GM18499 (cell line): ENCODE data around the gene SLCO2A1.

Experiments
- ATAC-seq: cut with Tn5 transposase; IDR thresholded peaks from one replicate; pipeline ENCODE4 v1.9.1; 2021; ENCODE audit warnings: moderate number of reproducible peaks; ENCODE audit not compliant: insufficient read depth, unreplicated experiment

SLCO2A1 gene

GRCh38 chr3:133935843-133936769 lies 93.6 kb downstream of the SLCO2A1 start:
- ATAC-seq = no peak

GRCh38 chr3:133934996-133935842 lies 94.5 kb downstream of the SLCO2A1 start:
- ATAC-seq = no peak

GRCh38 chr3:133934073-133934970 lies 95.4 kb downstream of the SLCO2A1 start:
- ATAC-seq = no peak

GRCh38 chr3:133933097-133934024 lies 96.4 kb downstream of the SLCO2A1 start:
- ATAC-seq = no peak

- ATAC-seq = no peak
Measured at GRCh38 chr3:133932009-133932408, 97.7 kb downstream of the SLCO2A1 start.

GRCh38 chr3:133931084-133931483 lies 98.6 kb downstream of the SLCO2A1 start:
- no peak for ATAC-seq

GRCh38 chr3:133930341-133930933 lies 99.3 kb downstream of the SLCO2A1 start:
- ATAC-seq = no peak

GRCh38 chr3:133928903-133929607 lies 100.7 kb downstream of the SLCO2A1 start:
- no peak for ATAC-seq

- no peak for ATAC-seq
Measured at GRCh38 chr3:133928136-133928893, 101.4 kb downstream of the SLCO2A1 start.

- ATAC-seq = no peak
Measured at GRCh38 chr3:133927540-133928066, 102.1 kb downstream of the SLCO2A1 start.

- ATAC-seq = no peak
Measured at GRCh38 chr3:133926736-133927539, 102.8 kb downstream of the SLCO2A1 start.

GRCh38 chr3:133925960-133926735 lies 103.6 kb downstream of the SLCO2A1 start:
- no peak for ATAC-seq

GRCh38 chr3:133924041-133924440 lies 105.7 kb downstream of the SLCO2A1 start:
- ATAC-seq = no peak

GRCh38 chr3:133921592-133921991 lies 108.1 kb downstream of the SLCO2A1 start:
- no peak for ATAC-seq

- no peak for ATAC-seq
Measured at GRCh38 chr3:133917144-133917543, 112.6 kb downstream of the SLCO2A1 start.
